GM06990 (cell line): ENCODE measurements around the gene NPAS3.

Experiments used
- DNase-seq: peaks from one replicate; pipeline ENCODE4 v3.0.0-alpha.2; 2011; ENCODE audit not compliant: insufficient read length; ENCODE audit errors: extremely low read depth
- H3K27me3 ChIP-seq: replicated peaks from 2 replicates; pipeline ENCODE4 v1.6.0; 2011; ENCODE audit warnings: low read length; ENCODE audit not compliant: control insufficient read depth, insufficient read depth
- H3K36me3 ChIP-seq: 2 replicates; pipeline ENCODE4 v1.5.1; 2011; ENCODE audit warnings: low read length; ENCODE audit not compliant: control insufficient read depth, insufficient read depth
- H3K4me3 ChIP-seq: replicated peaks from 2 replicates; pipeline ENCODE4 v1.5.1; 2011; ENCODE audit warnings: low read depth, mild to moderate bottlenecking, control low read depth, low read length
- CTCF ChIP-seq: IDR thresholded peaks from 2 replicates; pipeline ENCODE4 v1.5.1; 2011; ENCODE audit warnings: low read length, control low read depth, mild to moderate bottlenecking, inconsistent platforms; ENCODE audit not compliant: insufficient read depth, poor library complexity, severe bottlenecking

The NPAS3 gene

GRCh38 chr14:33331176-33331949 lies 392.7 kb downstream of the NPAS3 start:
- no peak for TF ChIP-seq CTCF
- H3K4me3 ChIP-seq, result no peak overlapping the region
- no peak for DNase-seq
- H3K36me3 ChIP-seq, result no peaks in the 10 kb centered on the region
- no peaks in the 10 kb centered on the region for H3K27me3 ChIP-seq

GRCh38 chr14:33332497-33332896 lies 393.8 kb downstream of the NPAS3 start:
- Histone ChIP-seq H3K27me3 (no peaks in the 10 kb centered on the region), H3K36me3 (no peaks in the 10 kb centered on the region), H3K4me3 (no peak overlapping the region)
- TF ChIP-seq CTCF, result no peak
- DNase-seq, result no peak

- Histone ChIP-seq H3K27me3 (no peaks in the 10 kb centered on the region), H3K36me3 (no peaks in the 10 kb centered on the region), H3K4me3 (no peak overlapping the region)
- DNase-seq, result no peak
- TF ChIP-seq CTCF, result no peak
These were observed 396.7 kb downstream of the NPAS3 start for GRCh38 chr14:33335366-33335765.

GRCh38 chr14:33342299-33342974 lies 403.8 kb downstream of the NPAS3 start:
- H3K36me3 ChIP-seq, result no peaks in the 10 kb centered on the region
- H3K4me3 ChIP-seq, result no peak overlapping the region
- no peak for DNase-seq
- no peaks in the 10 kb centered on the region for H3K27me3 ChIP-seq
- TF ChIP-seq CTCF, result no peak

GRCh38 chr14:33343016-33343415 lies 404.3 kb downstream of the NPAS3 start:
- TF ChIP-seq CTCF, result no peak
- no peak for DNase-seq
- no peaks in the 10 kb centered on the region for H3K27me3 ChIP-seq
- no peak overlapping the region for H3K4me3 ChIP-seq
- H3K36me3 ChIP-seq, result no peaks in the 10 kb centered on the region

GRCh38 chr14:33347796-33348195 lies 409.1 kb downstream of the NPAS3 start:
- no peak for TF ChIP-seq CTCF

More at GRCh38 chr14:33347796-33348195, 409.1 kb downstream of the NPAS3 start:
- Histone ChIP-seq H3K27me3 (no peaks in the 10 kb centered on the region), H3K4me3 (no peak overlapping the region), H3K36me3 (no peaks in the 10 kb centered on the region)
- no peak for DNase-seq
